ENCODE results near the gene PCIF1. TPM values are rescaled to one million over a fixed set of nuclear protein-coding genes. Genes with fewer than 3 reads are reported as not detected.

PCIF1 gene
- total RNA-seq, 1 donor from 2014 or later, result 19.0 TPM

GRCh38 chr20:45997187-45997586, 62.7 kb downstream of the PCIF1 start:
- ATAC-seq, result no peak

Other genes with a start within 250 kb of the PCIF1 start
- not detected for gene WFDC13, start 232.6 kb upstream of the PCIF1 start, total RNA-seq
- gene WFDC10B, start 229.7 kb upstream of the PCIF1 start, total RNA-seq, result not detected
- gene SPINT4, start 212.3 kb upstream of the PCIF1 start, total RNA-seq, result not detected
- gene WFDC3, start 142.8 kb upstream of the PCIF1 start, total RNA-seq, result not detected
- 15.8 TPM for gene DNTTIP1, start 142.7 kb upstream of the PCIF1 start, total RNA-seq
- gene UBE2C, start 122.0 kb upstream of the PCIF1 start, total RNA-seq, result 46.5 TPM
- not detected for gene TNNC2, start 107.4 kb upstream of the PCIF1 start, total RNA-seq
- 7.1 TPM for gene SNX21, start 100.9 kb upstream of the PCIF1 start, total RNA-seq
- 14.0 TPM for gene ACOT8, start 77.3 kb upstream of the PCIF1 start, total RNA-seq
- gene ZSWIM3, start 77.1 kb upstream of the PCIF1 start, total RNA-seq, result 1.4 TPM
- gene ZSWIM1, start 53.5 kb upstream of the PCIF1 start, total RNA-seq, result 7.2 TPM
- gene SPATA25, start 47.1 kb upstream of the PCIF1 start, total RNA-seq, result 0.76 TPM
- 1.9 TPM for gene NEURL2, start 43.5 kb upstream of the PCIF1 start, total RNA-seq
- 57.4 TPM for gene CTSA, start 43.3 kb upstream of the PCIF1 start, total RNA-seq
- gene PLTP, start 22.5 kb upstream of the PCIF1 start, total RNA-seq, result 46.7 TPM
- gene ZNF335, start 37.5 kb downstream of the PCIF1 start, total RNA-seq, result 9.6 TPM
- gene MMP9, start 74.2 kb downstream of the PCIF1 start, total RNA-seq, result 3.3 TPM
- not detected for gene SLC12A5, start 94.5 kb downstream of the PCIF1 start, total RNA-seq
- gene NCOA5, start 155.3 kb downstream of the PCIF1 start, total RNA-seq, result 14.3 TPM
- 7.4 TPM for gene CD40, start 183.6 kb downstream of the PCIF1 start, total RNA-seq